Dermis blood vessel endothelial cell (primary cell): ENCODE measurements around the gene EYA4. TPM values are rescaled to one million over a fixed set of nuclear protein-coding genes. Genes with fewer than 3 reads are reported as not detected.

Experiments used
- DNase-seq: peaks from one replicate; pipeline ENCODE4 v3.0.0; 2010
- total RNA-seq: library from RNA; depleted of rRNA; stranded (reverse); fragments of >200 nt; gene quantifications from 2 replicates; pipeline ENCODE4 v1.2.3, GENCODE V29; 2014

Gene EYA4, protein sequence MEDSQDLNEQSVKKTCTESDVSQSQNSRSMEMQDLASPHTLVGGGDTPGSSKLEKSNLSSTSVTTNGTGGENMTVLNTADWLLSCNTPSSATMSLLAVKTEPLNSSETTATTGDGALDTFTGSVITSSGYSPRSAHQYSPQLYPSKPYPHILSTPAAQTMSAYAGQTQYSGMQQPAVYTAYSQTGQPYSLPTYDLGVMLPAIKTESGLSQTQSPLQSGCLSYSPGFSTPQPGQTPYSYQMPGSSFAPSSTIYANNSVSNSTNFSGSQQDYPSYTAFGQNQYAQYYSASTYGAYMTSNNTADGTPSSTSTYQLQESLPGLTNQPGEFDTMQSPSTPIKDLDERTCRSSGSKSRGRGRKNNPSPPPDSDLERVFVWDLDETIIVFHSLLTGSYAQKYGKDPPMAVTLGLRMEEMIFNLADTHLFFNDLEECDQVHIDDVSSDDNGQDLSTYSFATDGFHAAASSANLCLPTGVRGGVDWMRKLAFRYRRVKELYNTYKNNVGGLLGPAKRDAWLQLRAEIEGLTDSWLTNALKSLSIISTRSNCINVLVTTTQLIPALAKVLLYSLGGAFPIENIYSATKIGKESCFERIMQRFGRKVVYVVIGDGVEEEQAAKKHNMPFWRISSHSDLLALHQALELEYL
- under 0.01 and 0.09 TPM in 2 replicates for total RNA-seq

- peak; percentile 11 for DNase-seq
Observed at GRCh38 chr6:133241086-133241900, at the start of gene EYA4. Gene EYA4, plus strand, starts transcription at chr6:133241357. Its CDS starts 33,424 bp downstream, at chr6:133274781.

DNA sequence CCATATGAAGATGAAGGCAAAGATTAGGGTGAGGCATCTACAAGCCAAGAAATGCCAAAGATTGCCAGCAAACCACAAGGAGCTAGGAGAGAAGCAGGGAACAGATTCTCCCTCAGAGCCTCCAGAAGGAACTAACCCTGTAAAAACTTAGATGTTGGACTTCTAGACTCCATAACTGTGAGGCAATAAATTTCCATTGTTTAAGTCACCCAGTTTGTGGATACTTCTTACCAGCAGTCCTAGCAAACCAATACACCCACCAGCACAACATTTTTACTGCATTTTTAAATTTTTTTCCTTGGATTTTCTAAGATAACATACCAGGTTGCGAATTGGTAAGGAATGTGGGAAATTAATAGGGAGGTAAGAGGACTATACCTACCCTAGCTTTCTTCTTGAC, 47.8 kb upstream of the EYA4 start:
- DNase-seq: no peak

GRCh38 chr6:133198725-133199124, 42.4 kb upstream of the EYA4 start:
- DNase-seq: no peak

- no peak for DNase-seq
Observed at GRCh38 chr6:133201231-133201630, 39.9 kb upstream of the EYA4 start.

DNA sequence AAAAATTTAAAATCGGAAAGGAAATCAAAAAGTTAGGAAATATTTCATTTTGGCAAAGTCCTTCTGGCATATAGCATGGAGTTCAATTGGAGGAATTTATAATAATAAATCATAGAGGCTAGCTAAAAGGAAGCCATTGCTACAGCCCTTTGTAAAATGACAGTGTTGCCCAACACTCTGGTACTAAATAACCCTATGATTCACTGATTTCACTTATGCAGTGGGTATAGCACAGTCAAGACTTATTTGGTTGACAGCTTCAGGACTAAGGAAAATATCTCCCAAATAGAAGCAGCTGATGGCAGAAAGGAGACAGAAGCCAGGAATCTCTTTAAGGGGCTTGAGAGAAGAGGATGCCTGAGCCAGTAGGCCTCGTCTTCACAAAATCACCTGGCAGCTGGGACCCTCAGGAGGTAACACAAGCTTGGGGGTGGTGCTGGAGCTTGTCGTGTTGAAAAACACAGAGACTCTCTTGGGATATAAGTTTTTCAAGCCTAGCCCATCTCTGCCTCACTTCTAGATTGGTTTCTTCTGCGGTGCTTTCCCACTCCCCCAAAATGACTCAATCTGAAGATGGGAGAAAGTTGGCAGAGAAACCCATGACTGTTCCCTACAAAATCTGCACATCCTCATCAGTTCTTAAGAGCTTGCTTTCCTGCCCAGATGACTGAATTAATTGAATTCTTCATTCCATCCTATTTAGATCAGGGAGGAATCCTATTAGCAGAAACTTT, 38.4 kb upstream of the EYA4 start:
- no peak for DNase-seq

DNA sequence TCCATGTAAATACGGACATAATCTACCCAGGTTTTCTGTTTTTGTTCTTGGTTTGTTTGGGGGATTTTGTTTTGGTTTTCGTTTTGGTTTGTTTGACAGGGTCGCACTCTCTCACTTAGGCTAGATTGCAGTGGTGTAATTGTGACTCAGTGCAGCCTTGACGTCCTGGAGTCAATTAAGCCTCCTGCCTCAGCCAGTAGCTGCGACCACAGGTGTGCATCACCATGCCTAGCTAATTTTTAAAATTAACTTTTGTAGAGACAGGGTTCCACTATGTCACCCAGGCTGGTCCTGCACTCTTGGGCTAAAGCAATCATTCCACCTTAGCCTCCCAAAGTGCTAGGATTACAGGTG, 37.8 kb upstream of the EYA4 start:
- DNase-seq: no peak

GRCh38 chr6:133205304-133205703, 35.9 kb upstream of the EYA4 start:
- DNase-seq: no peak

DNA sequence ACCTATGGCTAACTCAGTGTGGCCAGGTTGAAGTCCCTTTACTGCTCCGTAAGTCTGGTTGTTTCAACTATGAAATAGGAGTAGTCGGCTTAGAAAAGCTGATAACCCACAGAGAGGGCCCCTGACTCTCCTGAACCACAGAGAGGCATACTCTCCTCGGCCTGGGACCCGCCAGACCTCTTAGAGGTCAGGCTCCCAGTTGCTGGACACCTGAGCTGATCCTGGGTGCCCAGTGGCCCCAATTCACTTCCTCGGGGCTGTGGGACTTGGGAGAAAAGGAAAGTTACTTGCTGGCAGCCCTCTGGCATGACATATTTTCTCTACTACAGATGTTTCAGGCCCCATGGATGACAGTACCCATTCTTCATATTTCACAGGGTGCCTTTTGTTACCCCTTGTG, 34.2 kb upstream of the EYA4 start:
- no peak for DNase-seq

GRCh38 chr6:133207754-133208153, 33.4 kb upstream of the EYA4 start:
- DNase-seq: no peak

DNA sequence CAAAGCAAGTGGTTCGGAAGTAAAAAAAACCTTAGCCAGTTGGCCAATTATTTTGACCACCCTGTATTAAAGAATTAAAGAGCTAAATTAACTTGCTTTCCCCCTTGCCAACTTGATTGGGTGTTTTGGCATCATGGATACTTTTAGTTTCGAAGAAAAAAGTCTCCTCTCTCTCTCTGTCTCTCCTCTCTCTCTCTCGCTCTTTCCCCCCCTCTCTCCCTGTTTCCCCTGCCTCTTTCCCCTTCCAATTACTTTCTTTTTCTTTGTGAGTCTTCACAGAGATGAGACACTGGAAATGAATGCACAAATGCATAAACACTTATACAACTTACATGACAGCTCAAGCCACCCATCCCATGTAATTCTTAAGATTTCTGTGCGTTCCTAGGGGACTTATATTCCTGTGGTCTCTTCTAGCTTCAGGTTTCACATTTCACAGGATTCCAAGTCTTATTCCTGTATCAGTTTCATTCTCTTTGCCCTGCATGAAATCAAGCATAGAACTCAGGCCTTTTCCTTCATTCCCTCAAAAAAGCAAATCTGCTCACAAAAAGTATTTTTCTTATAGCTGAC, 32.9 kb upstream of the EYA4 start:
- DNase-seq: no peak

GRCh38 chr6:133214267-133214666, 26.9 kb upstream of the EYA4 start:
- no peak for DNase-seq

GRCh38 chr6:133218852-133219251, 22.3 kb upstream of the EYA4 start:
- DNase-seq: no peak

DNA sequence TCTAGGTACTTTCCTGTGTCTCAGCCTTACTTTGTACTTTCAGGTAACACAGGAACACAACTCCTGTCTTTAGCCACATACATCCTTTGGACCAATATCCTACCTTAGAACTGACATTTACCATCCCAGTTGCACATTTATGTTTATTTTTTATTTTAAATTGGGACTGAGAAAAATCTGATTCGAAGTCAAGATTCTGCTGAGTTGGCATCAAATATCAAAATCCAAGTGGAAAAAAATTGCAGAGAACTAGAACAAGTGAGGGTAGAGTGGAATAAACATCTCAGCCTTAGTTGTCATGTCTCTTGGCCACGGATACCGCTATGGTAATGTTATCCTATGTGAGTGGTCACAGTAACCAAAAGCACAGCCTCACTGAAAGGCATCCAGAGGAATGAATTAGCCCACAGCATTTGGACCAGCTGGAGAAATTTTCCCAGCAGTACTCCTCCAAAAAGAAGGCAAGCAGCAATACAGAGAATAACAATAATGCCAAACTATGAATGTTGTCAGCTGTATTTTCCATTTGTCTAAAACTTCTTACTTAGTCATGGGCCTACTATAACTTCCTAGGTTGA, 17.6 kb upstream of the EYA4 start:
- DNase-seq: no peak

GRCh38 chr6:133225560-133225959, 15.6 kb upstream of the EYA4 start:
- DNase-seq: no peak

DNA sequence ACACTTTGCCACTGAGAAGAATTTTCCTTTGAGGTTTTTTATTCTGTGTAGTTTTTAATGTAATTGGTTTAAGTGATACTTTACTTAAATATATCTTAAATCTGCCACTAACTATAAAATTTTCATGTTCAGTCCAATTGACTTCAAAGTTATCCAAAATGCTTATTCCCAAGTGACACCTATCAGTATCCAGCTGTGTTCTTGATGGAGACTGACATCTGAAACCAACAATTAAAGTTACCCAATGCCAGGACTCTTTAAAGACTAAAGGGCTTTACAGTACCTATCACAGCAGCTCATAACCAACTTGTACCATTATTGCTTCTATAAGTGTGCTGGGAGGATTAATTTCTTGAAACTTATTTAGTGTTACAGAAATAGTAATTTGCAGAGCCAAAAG, 13.8 kb upstream of the EYA4 start:
- no peak for DNase-seq

DNA sequence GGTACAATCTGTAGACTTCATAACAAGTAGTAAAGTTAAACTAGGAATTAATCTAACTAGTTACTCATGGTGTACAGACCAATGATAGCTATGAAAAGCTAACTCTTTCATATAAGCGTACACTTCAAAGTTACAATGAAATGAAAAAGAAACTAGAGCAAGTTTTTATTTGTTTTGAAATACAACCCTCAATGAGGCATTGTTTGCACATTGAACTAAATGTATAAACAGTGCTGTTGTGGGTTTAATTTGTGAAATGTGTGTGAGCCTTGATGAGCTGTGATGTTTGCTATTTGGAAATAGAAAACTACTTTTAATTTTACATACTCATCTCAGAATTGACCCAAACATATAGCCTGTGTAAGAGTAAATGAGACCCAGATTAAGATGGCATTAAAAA, 11.1 kb upstream of the EYA4 start:
- DNase-seq: no peak

DNA sequence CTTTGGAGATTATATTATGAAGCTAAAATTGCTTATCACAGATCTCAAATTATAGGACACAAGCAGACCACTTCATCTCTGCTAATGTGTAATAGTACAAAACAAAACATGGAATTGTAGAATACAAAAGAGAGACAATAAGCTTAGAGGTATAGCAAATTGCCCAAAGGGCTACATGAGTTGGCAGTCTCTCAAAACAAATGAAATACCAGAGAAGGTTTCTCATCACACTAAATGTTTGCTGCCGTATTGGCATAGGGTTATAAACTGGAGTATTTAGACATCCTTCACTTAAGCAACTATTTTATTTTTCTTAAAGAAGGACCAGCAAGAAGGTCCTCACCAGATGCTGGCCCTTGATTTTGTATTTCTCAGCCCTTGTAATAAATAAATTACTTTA, 5.9 kb upstream of the EYA4 start:
- no peak for DNase-seq

- no peak for DNase-seq
Observed at GRCh38 chr6:133236932-133237331, 4.2 kb upstream of the EYA4 start.

DNA sequence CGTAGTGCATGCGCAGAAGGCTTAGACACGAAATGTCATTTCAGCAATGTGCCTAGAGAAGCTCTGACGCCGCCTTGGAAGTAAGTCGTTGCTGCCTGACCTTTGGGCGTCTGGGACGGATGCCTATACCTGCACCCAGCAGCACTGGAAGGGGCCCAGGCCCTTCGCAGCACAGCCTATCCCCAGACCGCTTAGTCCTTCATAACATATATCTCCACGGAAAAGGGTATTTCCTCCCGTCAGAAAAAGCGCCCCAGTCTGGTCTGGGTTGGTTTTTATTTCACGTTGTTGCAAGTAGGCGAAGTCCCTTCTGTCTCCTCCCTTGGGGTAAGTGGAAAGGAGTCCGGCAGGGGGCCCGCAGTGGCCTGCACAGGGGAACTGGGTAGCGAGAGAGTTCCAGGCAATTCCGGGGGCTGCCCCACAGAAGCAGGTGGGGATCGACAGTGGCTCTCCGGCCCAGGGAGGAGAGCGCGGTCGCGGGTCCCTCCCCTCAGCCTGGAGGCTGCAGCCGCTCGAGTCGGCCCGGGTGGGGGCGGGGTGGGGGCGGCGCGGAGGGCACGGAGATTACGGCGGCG, 559 bp upstream of the EYA4 start:
- DNase-seq: no peak

DNA sequence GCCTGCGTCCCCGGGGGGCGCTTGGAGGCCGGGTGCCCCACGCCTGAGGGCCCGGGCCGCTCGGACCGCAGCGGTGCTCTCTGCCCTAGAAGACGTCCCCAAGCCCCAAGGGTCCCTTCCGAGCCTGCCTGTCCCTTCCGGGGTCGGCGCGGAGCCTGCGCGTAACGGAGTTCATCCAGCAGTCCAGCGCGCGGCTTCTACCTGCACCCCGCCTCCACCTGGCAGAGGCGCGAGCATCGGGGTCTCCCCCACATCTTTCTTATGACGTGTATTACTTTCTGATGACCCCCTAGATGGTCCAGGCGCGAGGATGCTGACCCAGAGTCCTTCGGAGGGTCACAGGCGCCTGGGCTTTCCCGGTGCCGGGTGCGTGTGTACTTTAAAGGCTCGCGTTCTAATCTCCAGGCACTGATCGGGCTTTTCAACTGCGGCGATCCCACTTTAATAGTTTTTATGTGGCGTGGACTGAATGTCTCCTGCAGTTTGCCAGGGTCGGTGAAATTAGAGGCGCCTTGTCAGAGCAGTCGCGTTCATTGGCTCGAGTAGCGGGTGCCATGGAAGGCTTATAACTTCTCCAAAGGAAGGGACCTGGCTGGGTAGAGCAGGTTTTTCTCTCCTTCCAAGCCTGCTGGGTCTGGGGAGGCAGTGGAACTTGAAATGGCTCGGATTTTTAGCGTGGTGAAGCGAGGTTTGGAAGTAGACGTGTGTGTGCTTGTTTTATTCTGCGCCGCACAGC, 912 bp downstream of the EYA4 start:
- DNase-seq: peak; percentile 12
